OCI-M1 (cell line): ENCODE data around the gene BCL10.
A peak's percentile ranks its signal among the peaks of the same experiment; 100 is the strongest.

Experiments
- DNase-seq: peaks from one replicate; lab custom pipeline; 2025; lab: John Stamatoyannopoulos, UW

BCL10 gene

GRCh38 chr1:85220756-85221201 lies 55.7 kb downstream of the BCL10 start:
- no peak for DNase-seq

GRCh38 chr1:85219853-85220610 lies 56.4 kb downstream of the BCL10 start:
- DNase-seq, result peak; percentile 65

- DNase-seq, result no peak
Observed at GRCh38 chr1:85216697-85217096, 59.7 kb downstream of the BCL10 start.
